Stimulated activated naive CD8-positive, alpha-beta T cell treated with anti-CD3 and anti-CD28 coated beads, Interleukin-15, Interleukin-2, amounts not matched to agents 100 ng/mL and 50 ng/mL, for 24 hours (primary cell): ENCODE data around the gene ATG10.

Experiments used
- H3K27ac Mint-ChIP-seq: one replicate; pipeline ENCODE4 v1.8.0; 2021; ENCODE audit warnings: mild to moderate bottlenecking, mixed read lengths
- H3K27me3 Mint-ChIP-seq: one replicate; pipeline ENCODE4 v1.8.0; 2021; ENCODE audit warnings: mixed read lengths
- H3K36me3 Mint-ChIP-seq: one replicate; pipeline ENCODE4 v1.8.0; 2021; ENCODE audit warnings: low read depth, mixed read lengths
- H3K4me1 Mint-ChIP-seq: one replicate; pipeline ENCODE4 v1.8.0; 2021; ENCODE audit warnings: low read depth, mixed read lengths
- H3K4me3 Mint-ChIP-seq: one replicate; pipeline ENCODE4 v1.8.0; 2021; ENCODE audit warnings: mild to moderate bottlenecking, mixed read lengths
- H3K9me3 Mint-ChIP-seq: one replicate; pipeline ENCODE4 v1.8.0; 2021; ENCODE audit warnings: mixed read lengths

ATG10 gene

DNA sequence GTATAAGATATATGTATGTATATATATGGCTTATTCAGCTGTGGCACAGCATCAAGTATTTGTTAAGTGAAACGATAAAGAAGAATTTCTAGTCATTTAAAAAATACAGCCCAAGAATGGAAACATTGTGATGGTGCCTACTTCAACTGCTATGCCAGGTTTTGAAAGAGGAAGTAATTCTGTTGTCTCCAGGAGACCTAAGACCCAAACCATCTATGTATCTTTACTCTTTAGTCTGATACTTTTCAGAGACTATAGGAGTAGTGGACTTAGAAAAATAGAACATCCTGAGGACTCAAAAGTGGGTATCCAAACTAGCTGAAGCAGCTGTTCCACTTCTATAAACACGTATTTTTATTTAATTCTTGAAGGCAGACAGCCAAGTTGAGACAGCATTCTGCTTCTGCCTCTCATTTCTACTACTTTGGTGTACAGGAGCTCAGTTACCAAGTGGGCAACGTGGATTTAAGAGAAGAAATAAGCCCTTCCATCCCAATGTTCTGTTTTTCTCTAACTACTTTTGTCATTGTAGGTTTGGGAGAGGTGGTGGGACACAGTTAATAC lies 195.6 kb downstream of the ATG10 start:
- Mint-ChIP-seq H3K36me3 (no peaks in the 10 kb centered on the region), H3K27ac (no peak overlapping the region), H3K4me1 (peaks cover 11% of the 10 kb centered on the region), H3K27me3 (no peaks in the 10 kb centered on the region), H3K4me3 (no peak overlapping the region), H3K9me3 (no peaks in the 10 kb centered on the region)

DNA sequence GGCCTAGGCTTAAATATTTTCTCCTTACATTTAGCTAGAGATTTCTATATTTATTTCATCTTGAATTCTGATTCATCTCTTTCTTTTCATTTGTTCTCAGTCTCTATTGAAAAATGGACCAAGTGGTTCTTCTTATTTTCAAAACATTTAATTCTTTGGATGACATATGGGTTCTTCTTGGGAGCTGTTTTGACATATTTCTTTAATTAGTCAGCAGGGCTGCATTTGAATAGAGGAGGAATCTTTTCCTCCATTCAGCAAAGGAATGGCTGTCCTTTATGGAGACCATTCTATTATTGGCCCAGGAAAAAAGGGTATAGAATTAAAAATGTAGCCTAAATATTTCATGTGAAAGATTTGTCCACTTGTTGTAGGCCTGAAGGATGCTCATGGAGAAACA lies 196.5 kb downstream of the ATG10 start:
- Mint-ChIP-seq H3K4me3 (no peak overlapping the region), H3K27ac (no peak overlapping the region), H3K27me3 (no peaks in the 10 kb centered on the region), H3K36me3 (no peaks in the 10 kb centered on the region), H3K9me3 (no peaks in the 10 kb centered on the region), H3K4me1 (peaks cover 11% of the 10 kb centered on the region)

DNA sequence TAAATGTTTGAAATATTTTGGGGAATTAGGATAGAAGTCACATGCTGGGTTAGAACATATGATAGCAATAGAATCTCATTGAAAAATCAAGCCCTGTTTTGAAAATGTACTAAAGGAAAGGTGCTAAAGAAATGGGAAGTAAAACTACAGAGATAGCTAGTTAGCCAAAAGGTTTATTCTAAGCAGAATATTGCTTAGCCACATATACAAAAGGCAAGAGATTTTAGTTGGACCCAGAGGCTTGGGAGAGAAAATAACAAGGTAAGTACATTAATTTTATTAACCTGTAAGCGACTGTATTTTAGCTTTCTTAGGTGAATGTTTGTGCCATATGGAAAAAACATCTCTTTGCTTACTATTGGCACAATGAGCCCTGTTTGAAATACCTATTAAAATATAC lies 198.1 kb downstream of the ATG10 start:
- Mint-ChIP-seq H3K36me3 (no peaks in the 10 kb centered on the region), H3K27ac (no peak overlapping the region), H3K4me3 (no peak overlapping the region), H3K27me3 (no peaks in the 10 kb centered on the region), H3K9me3 (no peaks in the 10 kb centered on the region), H3K4me1 (peaks cover 16% of the 10 kb centered on the region)

DNA sequence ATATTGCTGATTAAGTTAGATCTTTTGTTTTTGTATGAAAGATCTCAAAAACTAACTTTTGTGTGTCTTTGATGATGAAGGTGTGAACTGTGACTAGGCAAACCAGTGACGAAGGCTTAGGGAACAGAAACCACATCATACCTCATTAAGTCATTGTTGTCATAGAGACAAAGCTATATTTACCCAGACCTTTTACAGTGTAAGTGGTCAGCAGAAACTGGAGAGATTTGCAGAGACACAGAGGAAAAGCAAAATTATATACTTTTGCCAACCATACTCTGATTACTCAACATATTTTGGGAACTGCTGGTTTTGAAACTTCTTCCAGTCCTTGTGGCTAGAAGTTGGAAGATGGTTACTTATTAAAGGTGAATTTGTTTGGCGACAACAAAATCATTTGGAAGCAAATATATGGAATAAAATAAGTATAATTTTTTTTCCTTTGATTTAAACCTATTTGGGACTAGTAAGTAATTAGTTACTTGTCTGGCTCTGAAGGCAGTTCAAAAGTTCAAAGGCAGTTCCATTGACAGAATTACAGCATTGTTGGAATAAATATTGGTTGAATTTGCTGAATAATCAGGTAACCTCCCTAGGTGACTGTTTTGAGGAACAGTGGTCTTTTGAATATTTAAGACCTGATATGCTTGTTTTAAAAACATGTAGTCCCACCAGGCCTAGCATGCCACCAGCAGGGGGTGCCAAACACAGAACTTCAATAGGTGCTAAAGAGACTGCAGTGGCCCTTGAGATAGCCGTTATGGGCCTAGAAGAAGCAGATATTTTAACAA lies 202.5 kb downstream of the ATG10 start:
- Mint-ChIP-seq H3K9me3 (no peaks in the 10 kb centered on the region), H3K27ac (no peak overlapping the region), H3K27me3 (no peaks in the 10 kb centered on the region), H3K36me3 (peaks cover 5% of the 10 kb centered on the region), H3K4me1 (peaks cover 16% of the 10 kb centered on the region), H3K4me3 (no peak overlapping the region)

DNA sequence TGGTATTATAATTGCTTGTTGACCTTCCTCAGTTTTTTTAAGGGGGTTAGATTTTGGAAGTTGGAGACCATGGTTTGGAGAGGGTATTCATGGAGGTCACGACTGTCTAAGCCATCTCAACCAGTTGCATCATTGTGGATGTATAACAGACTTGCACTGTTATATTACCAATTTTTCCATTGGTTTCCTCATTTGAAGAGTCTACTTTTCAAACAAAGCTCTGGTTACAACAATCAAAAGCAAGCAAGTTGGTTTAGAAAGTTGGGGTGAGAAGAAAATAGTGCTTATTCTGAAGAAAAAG lies 203.0 kb downstream of the ATG10 start:
- H3K9me3 Mint-ChIP-seq = no peaks in the 10 kb centered on the region
- no peak overlapping the region for H3K4me3 Mint-ChIP-seq
- no peak overlapping the region for H3K27ac Mint-ChIP-seq
- peaks cover 8% of the 10 kb centered on the region for H3K36me3 Mint-ChIP-seq
- H3K4me1 Mint-ChIP-seq = peaks cover 16% of the 10 kb centered on the region
- H3K27me3 Mint-ChIP-seq = no peaks in the 10 kb centered on the region

DNA sequence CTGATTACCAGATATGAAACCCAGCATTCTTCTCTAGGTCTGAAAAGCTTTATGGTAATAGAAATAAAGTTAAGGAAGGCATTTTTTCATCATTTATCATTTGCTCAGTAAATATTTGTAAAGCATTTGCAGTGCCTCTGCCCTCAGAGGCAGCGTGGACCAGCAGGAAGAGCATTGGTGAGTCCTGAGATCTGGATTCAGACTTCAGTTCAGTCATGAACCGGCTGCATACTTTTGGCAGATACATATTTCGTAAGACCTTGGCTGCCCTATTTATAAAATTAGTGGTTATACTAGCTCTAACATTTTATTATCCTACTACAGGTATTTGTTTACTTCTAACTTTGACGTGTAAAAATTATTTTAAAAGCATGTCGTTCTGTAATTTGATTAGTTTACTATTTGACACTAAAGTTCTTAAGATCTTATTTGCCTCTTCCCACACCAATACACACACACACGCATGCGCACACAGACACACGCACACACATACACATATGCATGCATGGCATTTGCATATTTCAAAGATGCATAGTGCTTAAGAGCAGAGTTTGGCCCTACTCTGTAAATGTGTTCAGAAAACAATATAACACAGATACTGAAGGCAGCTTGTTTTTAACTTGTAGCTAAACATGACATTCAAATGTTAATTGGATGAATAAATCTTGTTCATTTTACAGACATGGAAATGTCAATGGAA lies 204.4 kb downstream of the ATG10 start:
- Mint-ChIP-seq H3K27ac (no peak overlapping the region), H3K9me3 (no peaks in the 10 kb centered on the region), H3K4me1 (peaks cover 16% of the 10 kb centered on the region), H3K36me3 (peaks cover 13% of the 10 kb centered on the region), H3K4me3 (no peak overlapping the region), H3K27me3 (no peaks in the 10 kb centered on the region)

DNA sequence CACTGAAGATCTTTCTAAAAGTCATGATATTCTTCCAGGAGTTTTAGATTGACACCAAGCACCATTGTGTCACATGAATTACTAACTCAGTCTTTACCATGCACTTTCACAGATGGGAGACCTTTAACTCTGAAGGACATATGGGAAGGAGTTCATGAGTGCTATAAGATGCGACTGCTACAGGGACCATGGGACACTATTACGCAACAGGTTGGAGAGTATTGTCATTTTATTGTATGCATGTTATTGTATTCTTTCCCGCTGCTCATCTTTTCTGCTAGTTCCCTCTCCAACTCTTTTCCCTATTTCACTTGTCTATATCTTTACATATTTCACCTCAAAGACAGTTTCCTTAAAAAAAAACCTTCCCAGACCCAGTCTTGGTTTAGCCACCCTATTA lies 206.6 kb downstream of the ATG10 start:
- Mint-ChIP-seq H3K27ac (no peak overlapping the region), H3K9me3 (no peaks in the 10 kb centered on the region), H3K36me3 (peaks cover 17% of the 10 kb centered on the region), H3K4me3 (no peak overlapping the region), H3K27me3 (no peaks in the 10 kb centered on the region), H3K4me1 (peaks cover 15% of the 10 kb centered on the region)

DNA sequence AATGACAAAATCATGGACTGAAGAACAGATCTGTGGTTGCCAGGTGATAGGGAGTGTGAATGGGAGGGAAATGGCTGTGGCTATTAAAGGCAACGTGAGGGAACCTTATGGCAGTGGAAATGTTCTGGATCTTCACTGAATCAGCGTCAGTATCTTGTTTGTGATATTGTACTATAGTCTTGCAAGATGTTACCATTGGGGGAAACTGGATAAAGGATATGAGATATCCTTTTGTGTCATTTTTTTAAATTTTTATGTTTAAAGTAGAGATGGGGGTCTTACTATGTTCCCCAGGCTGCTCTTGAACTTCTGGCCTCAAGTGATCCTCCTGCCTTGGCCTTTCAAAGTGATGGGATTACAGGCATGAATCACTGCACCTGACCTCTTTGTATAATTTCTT lies 210.8 kb downstream of the ATG10 start:
- Mint-ChIP-seq H3K9me3 (no peaks in the 10 kb centered on the region), H3K27me3 (no peaks in the 10 kb centered on the region), H3K36me3 (peaks cover 20% of the 10 kb centered on the region), H3K4me1 (no peaks in the 10 kb centered on the region), H3K27ac (no peak overlapping the region), H3K4me3 (no peak overlapping the region)

DNA sequence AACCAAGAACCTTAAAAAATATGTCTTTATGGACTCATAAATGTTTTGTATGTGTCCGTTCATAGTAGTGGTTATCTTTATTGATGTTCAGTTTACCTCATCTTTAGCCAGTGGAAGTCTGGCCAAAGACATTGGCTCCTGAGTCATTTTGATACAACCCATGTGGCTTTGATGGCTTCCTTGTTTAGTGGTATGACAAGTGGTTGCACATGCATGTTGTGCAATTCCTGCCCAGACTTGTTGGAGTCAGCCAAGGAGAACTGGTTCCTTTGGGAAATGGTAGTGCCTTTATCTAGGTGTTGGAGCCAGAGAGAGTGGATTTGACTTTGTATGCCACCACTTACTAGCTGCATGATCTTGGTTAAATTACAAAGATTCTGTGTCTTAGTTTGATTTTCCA lies 212.0 kb downstream of the ATG10 start:
- no peaks in the 10 kb centered on the region for H3K4me1 Mint-ChIP-seq
- H3K27ac Mint-ChIP-seq = no peak overlapping the region
- H3K27me3 Mint-ChIP-seq = no peaks in the 10 kb centered on the region
- H3K9me3 Mint-ChIP-seq = no peaks in the 10 kb centered on the region
- no peak overlapping the region for H3K4me3 Mint-ChIP-seq
- peaks cover 15% of the 10 kb centered on the region for H3K36me3 Mint-ChIP-seq

DNA sequence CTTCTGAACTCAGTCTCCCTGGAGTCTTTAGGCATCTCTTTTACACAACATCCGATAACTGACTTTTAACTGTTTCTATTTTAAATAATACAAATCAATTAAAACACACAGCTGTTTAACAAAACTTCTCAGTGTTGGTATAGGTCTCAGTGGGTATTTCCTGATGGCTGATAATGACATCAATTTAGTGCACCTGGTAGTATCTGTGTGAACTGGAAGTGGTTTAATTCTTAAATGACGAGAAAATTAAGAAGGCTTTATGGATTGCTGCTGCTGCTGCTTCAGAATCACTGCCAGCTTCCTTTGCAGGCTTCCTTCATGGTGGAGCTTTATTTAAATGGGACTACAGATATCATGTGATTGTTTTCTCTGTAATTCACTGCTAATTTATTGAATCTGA lies 214.0 kb downstream of the ATG10 start:
- Mint-ChIP-seq H3K27ac (no peak overlapping the region), H3K4me3 (no peak overlapping the region), H3K4me1 (no peaks in the 10 kb centered on the region), H3K36me3 (peaks cover 7% of the 10 kb centered on the region), H3K27me3 (no peaks in the 10 kb centered on the region), H3K9me3 (no peaks in the 10 kb centered on the region)

DNA sequence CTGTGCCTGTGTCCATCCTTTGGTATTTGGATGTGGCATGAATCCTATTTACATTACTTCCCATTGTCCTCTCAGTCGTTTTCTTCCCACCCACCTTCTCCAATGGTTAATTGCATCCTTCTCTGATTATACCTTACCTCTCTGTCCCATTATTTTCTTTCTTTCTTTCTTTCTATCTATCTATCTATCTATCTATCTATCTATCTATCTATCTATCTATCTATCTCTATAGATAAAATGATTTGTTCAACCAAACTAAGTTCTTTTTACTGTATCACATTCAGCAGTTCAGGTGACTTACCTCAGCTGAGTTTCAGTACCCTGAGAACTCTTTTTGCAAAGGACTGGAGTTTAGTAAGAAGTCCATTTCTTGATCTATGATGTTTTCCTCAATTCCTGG lies 225.7 kb downstream of the ATG10 start:
- H3K9me3 Mint-ChIP-seq = no peaks in the 10 kb centered on the region
- no peaks in the 10 kb centered on the region for H3K4me1 Mint-ChIP-seq
- H3K27me3 Mint-ChIP-seq = no peaks in the 10 kb centered on the region
- peaks cover 3% of the 10 kb centered on the region for H3K36me3 Mint-ChIP-seq
- H3K4me3 Mint-ChIP-seq = no peak overlapping the region
- H3K27ac Mint-ChIP-seq = no peak overlapping the region

DNA sequence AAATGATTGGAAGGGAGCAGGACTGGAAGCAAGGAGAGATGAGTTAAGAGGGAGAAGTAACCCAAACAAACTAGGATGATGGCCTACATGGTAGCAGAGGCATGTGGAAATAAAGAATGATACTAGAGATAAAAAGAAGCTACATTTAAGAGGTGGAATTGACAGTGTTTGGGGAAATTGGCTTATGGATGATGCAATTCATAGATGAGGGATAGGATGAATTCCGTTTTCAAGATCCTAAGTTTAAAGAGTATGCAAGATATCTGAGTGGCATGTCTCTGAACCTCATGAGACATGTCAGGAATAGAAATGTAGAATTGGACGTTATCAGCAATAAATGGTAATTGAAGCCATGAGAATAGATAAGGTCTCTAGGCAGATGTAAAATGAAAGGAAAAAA lies 232.7 kb downstream of the ATG10 start:
- no peak overlapping the region for H3K27ac Mint-ChIP-seq
- no peaks in the 10 kb centered on the region for H3K27me3 Mint-ChIP-seq
- H3K4me3 Mint-ChIP-seq = no peak overlapping the region
- no peaks in the 10 kb centered on the region for H3K4me1 Mint-ChIP-seq
- peaks cover 2% of the 10 kb centered on the region for H3K36me3 Mint-ChIP-seq
- H3K9me3 Mint-ChIP-seq = no peaks in the 10 kb centered on the region

DNA sequence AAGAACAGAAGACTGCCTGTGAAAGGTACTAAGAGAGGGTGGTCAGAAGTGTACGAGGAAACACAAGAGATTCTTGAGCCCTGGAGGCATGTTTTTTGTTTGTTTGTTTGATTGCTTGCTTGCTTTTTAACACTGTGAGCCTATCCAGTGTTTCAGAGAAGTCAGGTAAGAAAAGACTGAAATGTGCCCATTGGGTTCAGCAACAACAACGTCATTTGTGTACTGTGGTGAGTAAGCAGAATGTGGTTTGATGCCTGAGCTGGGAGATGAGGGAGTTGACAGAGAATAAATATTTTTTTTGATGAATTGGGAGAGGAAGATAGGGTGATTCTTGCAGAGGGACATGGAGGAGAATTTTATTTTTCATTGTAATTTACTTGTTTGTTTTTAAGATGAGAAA lies 233.2 kb downstream of the ATG10 start:
- Mint-ChIP-seq H3K4me1 (no peaks in the 10 kb centered on the region), H3K9me3 (no peaks in the 10 kb centered on the region), H3K27me3 (no peaks in the 10 kb centered on the region), H3K4me3 (no peak overlapping the region), H3K27ac (no peak overlapping the region), H3K36me3 (no peaks in the 10 kb centered on the region)

DNA sequence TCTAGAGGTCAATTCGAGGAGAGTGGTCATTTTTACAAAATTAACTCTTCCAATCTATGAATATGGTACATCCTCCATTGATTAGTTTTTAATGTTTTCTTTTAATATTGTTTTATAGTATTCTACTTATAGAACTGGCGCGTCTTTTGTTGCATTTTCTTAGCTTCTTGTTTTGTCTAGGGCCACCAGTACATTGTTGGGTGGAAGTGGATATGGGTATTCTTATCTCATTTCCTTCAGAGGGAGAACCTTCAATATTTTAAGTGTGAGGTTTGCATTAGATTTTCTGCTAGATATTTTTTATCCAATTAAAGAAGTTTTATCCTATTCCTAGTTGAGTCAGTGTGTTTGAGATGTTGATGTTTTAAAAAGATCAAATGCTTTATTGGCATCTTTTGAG lies 236.5 kb downstream of the ATG10 start:
- Mint-ChIP-seq H3K4me3 (no peak overlapping the region), H3K27me3 (no peaks in the 10 kb centered on the region), H3K27ac (no peak overlapping the region), H3K36me3 (no peaks in the 10 kb centered on the region), H3K4me1 (no peaks in the 10 kb centered on the region), H3K9me3 (no peaks in the 10 kb centered on the region)

DNA sequence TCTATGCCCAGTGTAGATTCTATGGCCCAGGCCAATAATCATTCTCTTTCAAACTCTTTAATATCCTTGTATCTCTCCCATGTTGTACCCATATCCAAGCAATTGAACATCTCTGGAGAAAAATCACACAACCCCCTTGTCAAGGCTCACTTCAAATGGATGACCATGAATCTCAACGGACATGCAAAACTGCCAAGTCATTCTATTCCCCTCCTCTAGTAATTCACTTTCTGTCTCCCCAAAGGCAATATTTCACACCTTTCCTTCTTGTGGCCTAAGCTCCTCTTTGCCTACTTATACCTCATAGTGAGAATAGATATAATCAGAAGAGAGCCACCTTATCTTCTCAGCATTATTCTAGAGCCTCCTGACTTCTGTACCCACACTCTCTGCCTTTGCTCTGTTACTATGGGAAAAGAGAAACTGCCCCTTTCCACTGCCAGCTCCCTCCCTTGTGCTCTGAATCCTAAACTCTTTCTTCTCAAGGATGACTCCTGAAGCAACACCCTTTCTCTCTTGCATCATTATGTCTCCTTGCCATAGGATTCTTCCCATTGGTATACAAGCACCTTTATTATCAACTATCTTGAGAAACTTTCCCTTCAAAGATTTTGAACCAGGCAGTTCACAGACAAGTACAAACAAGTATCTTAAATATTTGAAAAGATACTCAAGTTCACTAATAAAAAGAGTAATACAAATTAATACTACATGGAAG lies 240.2 kb downstream of the ATG10 start:
- Mint-ChIP-seq H3K9me3 (no peaks in the 10 kb centered on the region), H3K27me3 (no peaks in the 10 kb centered on the region), H3K4me3 (no peak overlapping the region), H3K27ac (no peak overlapping the region), H3K4me1 (no peaks in the 10 kb centered on the region), H3K36me3 (no peaks in the 10 kb centered on the region)
